ENCODE results near the gene MUCL1.

Gene MUCL1

GRCh38 chr12:54853933-54854538 lies at the start of gene MUCL1:
Gene MUCL1, plus strand, starts transcription at chr12:54854516. Its CDS starts 67 bp downstream, at chr12:54854583.
- no peak within 1 kb of the TSS for H3K4me3 ChIP-seq (ENCODE audit: low read depth, low read length)
- TF ChIP-seq CTCF (IDR thresholded peaks at IDR 0.05; ENCODE audit: low read depth, low read length), result peak; percentile 71

- no peak overlapping the region for H3K4me3 ChIP-seq (ENCODE audit: low read depth, low read length)
- no peak for TF ChIP-seq CTCF (IDR thresholded peaks at IDR 0.05; ENCODE audit: low read depth, low read length)
These were observed 32.6 kb upstream of the MUCL1 start for GRCh38 chr12:54821676-54822075.

- H3K4me3 ChIP-seq (ENCODE audit: low read depth, low read length), result no peak overlapping the region
- no peak for TF ChIP-seq CTCF (IDR thresholded peaks at IDR 0.05; ENCODE audit: low read depth, low read length)
These were observed 29.9 kb upstream of the MUCL1 start for GRCh38 chr12:54824402-54824801.

GRCh38 chr12:54829511-54829910 lies 24.8 kb upstream of the MUCL1 start:
- H3K4me3 ChIP-seq (ENCODE audit: low read depth, low read length), result no peak overlapping the region
- TF ChIP-seq CTCF (IDR thresholded peaks at IDR 0.05; ENCODE audit: low read depth, low read length), result no peak

- TF ChIP-seq CTCF (IDR thresholded peaks at IDR 0.05; ENCODE audit: low read depth, low read length), result no peak
- H3K4me3 ChIP-seq (ENCODE audit: low read depth, low read length), result no peak overlapping the region
These were observed 24.1 kb upstream of the MUCL1 start for GRCh38 chr12:54830199-54830598.

GRCh38 chr12:54831631-54832030 lies 22.7 kb upstream of the MUCL1 start:
- no peak overlapping the region for H3K4me3 ChIP-seq (ENCODE audit: low read depth, low read length)
- TF ChIP-seq CTCF (IDR thresholded peaks at IDR 0.05; ENCODE audit: low read depth, low read length), result no peak

GRCh38 chr12:54840244-54840865 lies 14.0 kb upstream of the MUCL1 start:
- TF ChIP-seq CTCF (IDR thresholded peaks at IDR 0.05; ENCODE audit: low read depth, low read length), result no peak

More at GRCh38 chr12:54840244-54840865, 14.0 kb upstream of the MUCL1 start:
- H3K4me3 ChIP-seq (ENCODE audit: low read depth, low read length), result no peak overlapping the region
